Psoas muscle (tissue), 8 donors: ENCODE measurements around the gene HS1BP3. TPM values are rescaled to one million over a fixed set of nuclear protein-coding genes. Genes with fewer than 3 reads are reported as not detected.

ENCODE experiments used
- ATAC-seq, 4 donors: fragments of 200-7000 bp; cut with Tn5 transposase; one replicate each; pipeline ENCODE4 v1.9.1; 2020; ENCODE audit warnings: moderate library complexity in 3 of 4, mild to moderate bottlenecking in 2 of 4
- DNase-seq, 2 donors: peaks; one replicate each; pipeline ENCODE4 v3.0.0-alpha.2; 2020
- H3K27ac ChIP-seq: fragments of 200-600 bp; one replicate; pipeline ENCODE4 v1.8.0; 2022
- H3K27me3 ChIP-seq, 3 donors: fragments of 200-600 bp in 1 of 3; one replicate each; pipeline versions ENCODE4 v1.6.1 to v1.8.0; 2013 to 2022; ENCODE audit warnings: low read length in 2 of 3, mild to moderate bottlenecking in 2 of 3, moderate library complexity in 1 of 3; ENCODE audit not compliant: insufficient read depth in 3 of 3
- H3K36me3 ChIP-seq, 2 donors: fragments of 200-600 bp in 1 of 2; one replicate each; pipeline versions ENCODE4 v1.6.1 to v1.8.0; 2013 to 2022; ENCODE audit warnings: low read depth in 1 of 2, mild to moderate bottlenecking in 1 of 2, moderate library complexity in 1 of 2; ENCODE audit not compliant: insufficient read depth in 1 of 2
- H3K4me1 ChIP-seq: fragments of 200-600 bp; one replicate; pipeline ENCODE4 v1.8.0; 2022
- H3K4me3 ChIP-seq: fragments of 200-600 bp; one replicate; pipeline ENCODE4 v1.8.0; 2022; ENCODE audit warnings: mild to moderate bottlenecking
- H3K9me3 ChIP-seq: fragments of 200-600 bp; one replicate; pipeline ENCODE4 v1.8.0; 2022
- CTCF ChIP-seq: fragments of 200-600 bp; IDR thresholded peaks from one replicate; pipeline ENCODE4 v1.8.0; 2022; ENCODE audit warnings: antibody characterized with exemption
- WGBS, 3 donors: extraction: QIAGEN DNeasy Blood & Tissue Kit; methylation state at CpG; one replicate each; pipeline versions ENCODE4 v1.1.6 to v1.1.7; 2013; 5-methylcytosine and 5-hydroxymethylcytosine counted together
- intact Hi-C, 2 donors: fragments of 100-400 bp; cut with DNase I; formaldehyde crosslinking; loops; one replicate each; pipeline versions ENCODE4 v1.11.0 to v1.14.2; 2022
- polyA plus RNA-seq, 3 donors: library from polyadenylated mRNA; stranded (reverse); fragments of 200-250 nt; gene quantifications; one replicate each; pipeline ENCODE4 v1.2.3, GENCODE V29; 2013
- total RNA-seq, 4 donors: library from RNA; stranded (reverse); fragmentation: NEBNext Ultra II Directional in 2 of 4; extraction: Animal tissue kit (Norgen Biotek cat#: 25700) in 2 of 4; gene quantifications; one replicate each; pipeline versions ENCODE4 v1.2.1 to v1.2.4, GENCODE V29; 2021 to 2023
- donor health status: healthy with polysubstance abuse.
- donor health status: DM: no; HTN: no; CAD: no; lungs with moderate emphysema.
- donor health status: Bipolar disorder and iron deficiency.
- donor health status: healthy.
- donor health status: DM: yes; HTN: yes; CAD: no.
- donor health status: DM: no; HTN: no; CAD: no.
- donor health status: DM: no; HTN: no; CAD: no.
- donor health status: DM: yes; HTN: yes; CAD: no.

The HS1BP3 gene
- total and polyA plus RNA-seq, 7 donors = 9.2 to 20.6 (median 12.1) TPM

- Histone ChIP-seq H3K9me3 (no peaks in the 10 kb centered on the region), H3K27me3 (peaks cover 3 to 96% (median 51%) of the 10 kb centered on the region in 3 donors), H3K36me3 (no peaks in the 10 kb centered on the region), H3K4me3 (peak overlapping the region; percentile 59), H3K27ac (no peak overlapping the region), H3K4me1 (peaks cover 4% of the 10 kb centered on the region)
- intact Hi-C loops = loop anchor here in 1 of 2 donors (10.0 kb wide), 1 partner anchor 378 kb away; the partner anchor contains the start of gene APOB
- no peak for TF ChIP-seq CTCF
- 0 to 1% (median 0%) methylated on average over 12 to 62 of the region's 62 CpGs for WGBS, 3 donors
- ATAC-seq (peak in 3 of 4 donors; percentile 14 to 49 (median 27)), DNase-seq (no peak)
Measured at GRCh38 chr2:20667151-20667530, 16.2 kb upstream of the HS1BP3 start.

GRCh38 chr2:20666304-20667150 is 15.6 kb upstream of the HS1BP3 start, which contains the start of gene GDF7:
Gene GDF7, plus strand, starts transcription at chr2:20667144. Its CDS starts 96 bp downstream, at chr2:20667240.
- H3K4me3 ChIP-seq = peak within 1 kb of the TSS; percentile 59
- no peaks in the 10 kb centered on the region for H3K9me3 ChIP-seq
- H3K27me3 ChIP-seq = peaks cover 3 to 96% (median 48%) of the 10 kb centered on the region in 3 donors
- no peak within 1 kb of the TSS for H3K27ac ChIP-seq
- no peaks in the 10 kb centered on the region for H3K36me3 ChIP-seq
- intact Hi-C loops = loop anchor here in 1 of 2 donors (10.0 kb wide), 1 partner anchor 378 kb away; the partner anchor contains the start of gene APOB
- ATAC-seq (peak in 3 of 4 donors; percentile 33 to 53 (median 53)), DNase-seq (peak in 1 of 2 donors; percentile 55)
- TF ChIP-seq CTCF = no peak
- 1% methylated on average over 41 to 85 of the region's 86 CpGs for WGBS, 3 donors
- peaks cover 4% of the 10 kb centered on the region for H3K4me1 ChIP-seq

GRCh38 chr2:20666005-20666303 is 15.1 kb upstream of the HS1BP3 start:
- peak in 1 of 4 donors; percentile 39 for ATAC-seq
- H3K4me3 ChIP-seq = peak overlapping the region; percentile 59
- H3K27me3 ChIP-seq = peaks cover 3 to 91% (median 43%) of the 10 kb centered on the region in 3 donors
- TF ChIP-seq CTCF = no peak
- DNase-seq = no peak
- no peaks in the 10 kb centered on the region for H3K36me3 ChIP-seq
- WGBS, 3 donors = 0 to 1% (median 1%) methylated on average over 29 to 34 of the region's 34 CpGs
- intact Hi-C loops = loop anchor here in 1 of 2 donors (10.0 kb wide), 1 partner anchor 379 kb away; the partner anchor contains the start of gene APOB
- H3K9me3 ChIP-seq = no peaks in the 10 kb centered on the region
- peaks cover 4% of the 10 kb centered on the region for H3K4me1 ChIP-seq
- no peak overlapping the region for H3K27ac ChIP-seq

- H3K4me1 ChIP-seq = peaks cover 4% of the 10 kb centered on the region
- peak overlapping the region; percentile 59 for H3K4me3 ChIP-seq
- ATAC-seq (peak in 1 of 4 donors; percentile 11), DNase-seq (no peak)
- H3K27ac ChIP-seq = no peak overlapping the region
- H3K36me3 ChIP-seq = no peaks in the 10 kb centered on the region
- H3K27me3 ChIP-seq = peaks cover 3 to 85% (median 40%) of the 10 kb centered on the region in 3 donors
- no peak for TF ChIP-seq CTCF
- WGBS, 3 donors = 3 to 5% (median 4%) methylated on average over 48 to 49 of the region's 49 CpGs
- intact Hi-C loops = loop anchor here in 1 of 2 donors (10.0 kb wide), 1 partner anchor 379 kb away; the partner anchor contains the start of gene APOB
- H3K9me3 ChIP-seq = no peaks in the 10 kb centered on the region
Measured at GRCh38 chr2:20665243-20666004, 14.5 kb upstream of the HS1BP3 start.
